ENCODE measurements around the gene RELT.

RELT gene

DNA sequence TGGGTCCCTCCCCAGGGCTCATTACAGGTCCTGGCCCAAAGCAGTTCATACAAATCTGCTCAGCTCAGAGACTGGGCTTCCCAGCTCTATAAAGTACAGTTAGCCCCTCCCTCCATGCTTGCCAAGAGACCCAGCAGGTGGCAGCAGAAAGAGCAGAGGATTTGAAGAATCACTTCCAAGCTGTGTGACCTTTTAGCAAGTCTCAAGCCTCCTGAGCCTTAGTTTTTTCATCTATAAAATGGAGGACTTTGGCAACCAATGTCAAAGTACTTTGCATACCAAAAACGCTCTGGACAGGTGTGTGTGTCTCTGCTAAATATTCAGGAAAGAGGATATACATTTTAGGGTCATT, 26.6 kb downstream of the RELT start:
- no peak overlapping the region for H3K27ac ChIP-seq
- H3K4me3 ChIP-seq, result no peak overlapping the region
- TF ChIP-seq, protein P1, sequence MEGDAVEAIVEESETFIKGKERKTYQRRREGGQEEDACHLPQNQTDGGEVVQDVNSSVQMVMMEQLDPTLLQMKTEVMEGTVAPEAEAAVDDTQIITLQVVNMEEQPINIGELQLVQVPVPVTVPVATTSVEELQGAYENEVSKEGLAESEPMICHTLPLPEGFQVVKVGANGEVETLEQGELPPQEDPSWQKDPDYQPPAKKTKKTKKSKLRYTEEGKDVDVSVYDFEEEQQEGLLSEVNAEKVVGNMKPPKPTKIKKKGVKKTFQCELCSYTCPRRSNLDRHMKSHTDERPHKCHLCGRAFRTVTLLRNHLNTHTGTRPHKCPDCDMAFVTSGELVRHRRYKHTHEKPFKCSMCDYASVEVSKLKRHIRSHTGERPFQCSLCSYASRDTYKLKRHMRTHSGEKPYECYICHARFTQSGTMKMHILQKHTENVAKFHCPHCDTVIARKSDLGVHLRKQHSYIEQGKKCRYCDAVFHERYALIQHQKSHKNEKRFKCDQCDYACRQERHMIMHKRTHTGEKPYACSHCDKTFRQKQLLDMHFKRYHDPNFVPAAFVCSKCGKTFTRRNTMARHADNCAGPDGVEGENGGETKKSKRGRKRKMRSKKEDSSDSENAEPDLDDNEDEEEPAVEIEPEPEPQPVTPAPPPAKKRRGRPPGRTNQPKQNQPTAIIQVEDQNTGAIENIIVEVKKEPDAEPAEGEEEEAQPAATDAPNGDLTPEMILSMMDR (IDR thresholded peaks at IDR 0.05), result no peak
- DNase-seq (ENCODE audit: low spot score), result no peak

DNA sequence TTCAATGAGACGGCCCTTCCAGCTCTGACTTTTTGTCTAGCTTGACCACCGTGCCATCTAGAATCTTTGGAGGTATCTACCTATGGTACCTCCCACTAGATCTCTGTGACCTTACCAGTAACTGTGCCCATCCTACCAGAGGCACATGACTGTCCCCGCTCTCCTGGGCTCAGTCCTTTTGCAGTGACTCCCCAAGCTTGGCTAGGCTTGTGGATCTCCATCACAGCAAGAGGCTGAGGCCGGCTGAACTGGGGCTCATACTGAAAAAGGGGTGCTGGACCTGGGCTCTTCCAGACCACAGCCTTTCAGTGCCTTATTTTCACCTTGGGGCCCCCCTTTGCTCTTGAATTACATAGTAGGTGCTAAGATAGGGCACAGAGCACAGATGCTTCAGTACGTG, 27.3 kb downstream of the RELT start:
- Histone ChIP-seq H3K4me3 (no peak overlapping the region), H3K27ac (no peak overlapping the region)
- no peak for DNase-seq (ENCODE audit: low spot score)
- TF ChIP-seq, protein P1 (IDR thresholded peaks at IDR 0.05), result no peak

DNA sequence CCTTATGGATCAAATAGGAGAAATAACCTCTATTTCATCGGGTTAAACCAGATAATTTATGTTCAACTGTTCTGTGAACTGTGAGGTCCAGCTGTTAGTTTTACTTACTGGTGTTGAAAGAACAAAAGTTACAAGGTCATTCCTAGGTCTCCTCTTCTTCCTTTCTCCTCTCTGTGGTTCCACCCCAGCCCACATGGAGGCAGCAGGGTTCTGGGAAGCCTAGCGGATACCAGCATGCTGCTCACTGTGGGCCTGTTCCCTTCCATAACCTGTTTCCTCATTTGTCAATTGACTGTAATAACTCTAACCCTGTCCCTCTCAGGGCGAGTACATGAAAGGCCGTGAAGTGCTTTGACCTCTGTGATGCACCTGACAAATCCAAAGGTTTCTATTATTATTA, 27.8 kb downstream of the RELT start:
- no peak overlapping the region for H3K27ac ChIP-seq
- peak; percentile 72 for DNase-seq (ENCODE audit: low spot score)
- TF ChIP-seq, protein P1 (IDR thresholded peaks at IDR 0.05), result peak; percentile 30
- no peak overlapping the region for H3K4me3 ChIP-seq

DNA sequence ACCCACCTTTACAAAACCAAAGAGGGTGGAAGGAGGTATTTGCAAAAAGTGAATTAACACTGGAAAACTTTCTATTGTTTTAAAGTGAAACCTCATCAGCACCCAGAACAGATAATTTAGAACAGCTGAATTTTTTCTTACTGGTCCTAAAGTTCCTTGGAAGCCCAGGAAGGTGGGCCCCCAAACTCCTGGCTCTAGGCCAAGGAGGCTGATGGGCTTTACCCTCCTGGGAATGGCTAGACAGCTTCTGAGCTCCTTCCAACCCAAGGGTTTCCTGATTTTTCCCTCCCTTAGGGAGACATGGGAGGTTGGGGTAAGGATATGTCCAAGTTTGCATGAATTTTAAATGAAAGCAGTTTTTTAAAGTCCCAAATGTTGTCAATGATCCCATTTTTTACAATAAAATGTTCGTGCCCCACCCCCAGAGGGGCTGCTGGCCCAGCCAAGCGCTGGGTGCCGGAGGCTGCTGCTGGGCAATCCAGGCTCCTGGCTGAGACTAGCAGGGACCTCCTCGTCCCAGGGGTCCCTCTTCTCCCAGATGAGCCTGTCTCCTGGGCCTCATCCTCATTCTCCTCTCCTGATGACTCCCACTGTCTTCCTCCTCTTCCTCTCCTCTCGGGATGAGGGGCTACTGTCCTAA, 28.4 kb downstream of the RELT start:
- TF ChIP-seq, protein P1 (IDR thresholded peaks at IDR 0.05), result no peak
- no peak overlapping the region for H3K27ac ChIP-seq
- H3K4me3 ChIP-seq, result no peak overlapping the region
- no peak for DNase-seq (ENCODE audit: low spot score)

DNA sequence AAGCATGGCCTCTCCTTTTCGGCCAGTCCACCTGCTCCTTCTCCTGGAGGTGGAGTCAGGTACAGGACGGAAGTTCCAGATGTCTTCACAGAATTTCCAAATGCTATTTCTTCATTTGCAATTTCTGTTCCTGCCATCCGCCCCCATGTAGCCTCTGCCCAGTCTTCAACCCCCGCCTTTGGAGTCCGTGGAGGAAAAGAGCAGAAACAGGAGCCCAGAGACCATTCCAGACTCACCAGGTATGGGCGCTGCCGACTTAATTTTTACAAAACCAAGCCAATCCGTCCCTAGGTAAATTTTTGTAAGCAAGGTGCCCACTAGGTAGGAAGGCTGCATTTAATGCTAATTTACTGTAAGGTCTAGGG, 28.9 kb downstream of the RELT start:
- no peak overlapping the region for H3K27ac ChIP-seq
- DNase-seq (ENCODE audit: low spot score), result no peak
- H3K4me3 ChIP-seq, result no peak overlapping the region
- TF ChIP-seq, protein P1 (IDR thresholded peaks at IDR 0.05), result no peak

DNA sequence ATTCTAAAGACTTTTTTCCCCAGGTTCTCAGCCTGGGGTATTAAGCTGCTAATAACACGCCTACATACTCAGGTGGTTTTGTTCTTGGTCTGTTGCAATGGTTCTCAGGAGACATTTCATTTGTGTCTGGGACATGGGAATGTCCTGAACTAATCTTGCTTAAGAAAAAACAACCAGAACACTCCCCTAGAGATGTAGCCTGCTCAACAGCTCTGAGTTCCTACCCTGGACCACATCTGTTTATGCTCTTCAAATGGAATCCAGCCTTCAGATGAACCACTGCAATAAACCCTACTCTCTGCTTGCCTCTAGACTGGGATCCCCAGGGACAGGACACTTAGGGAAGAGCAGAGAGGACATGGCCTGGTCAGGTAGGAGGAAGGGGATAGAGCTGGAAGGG, 29.9 kb downstream of the RELT start:
- TF ChIP-seq, protein P1 (IDR thresholded peaks at IDR 0.05), result no peak
- H3K27ac ChIP-seq, result no peak overlapping the region
- DNase-seq (ENCODE audit: low spot score), result no peak
- no peak overlapping the region for H3K4me3 ChIP-seq

DNA sequence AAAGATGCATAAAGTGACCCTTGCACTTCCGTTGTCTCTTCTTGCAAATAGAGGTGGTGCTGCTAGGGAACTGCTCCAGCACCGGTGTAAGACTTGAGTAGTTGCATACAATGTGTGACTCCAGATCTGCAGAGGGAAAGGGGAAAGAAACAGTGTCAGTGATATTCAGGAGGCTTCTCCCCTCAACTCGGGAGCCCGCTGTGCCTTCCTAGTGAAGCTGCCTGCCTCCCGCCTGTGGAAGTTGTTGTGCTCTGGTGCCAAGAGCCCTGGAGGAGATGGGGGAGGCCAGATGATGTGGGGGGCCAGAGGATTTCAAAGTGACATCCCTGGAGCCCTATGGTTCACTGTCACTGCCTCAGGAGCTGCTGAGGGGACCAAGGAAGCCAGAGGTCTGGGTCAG, 30.4 kb downstream of the RELT start:
- TF ChIP-seq, protein P1 (IDR thresholded peaks at IDR 0.05), result no peak
- Histone ChIP-seq H3K4me3 (no peak overlapping the region), H3K27ac (no peak overlapping the region)
- DNase-seq (ENCODE audit: low spot score), result no peak

Data from coronary artery (tissue), 2 donors.